Activated CD8-positive, alpha-beta memory T cell treated with anti-CD3 and anti-CD28 coated beads, Interleukin-2, amount 50 U/mL, for 24 hours (primary cell): Measurements from ENCODE around the gene PHF21A.
"Not testable (repeated sequence)": the region's sequence is repeated elsewhere in the genome, so short reads cannot be mapped to it uniquely, and the experiment has no call there.

Experiments
- DNase-seq: peaks from one replicate; pipeline ENCODE4 v3.0.0-alpha.2; 2020; ENCODE audit errors: extremely low read depth

The PHF21A gene

DNA sequence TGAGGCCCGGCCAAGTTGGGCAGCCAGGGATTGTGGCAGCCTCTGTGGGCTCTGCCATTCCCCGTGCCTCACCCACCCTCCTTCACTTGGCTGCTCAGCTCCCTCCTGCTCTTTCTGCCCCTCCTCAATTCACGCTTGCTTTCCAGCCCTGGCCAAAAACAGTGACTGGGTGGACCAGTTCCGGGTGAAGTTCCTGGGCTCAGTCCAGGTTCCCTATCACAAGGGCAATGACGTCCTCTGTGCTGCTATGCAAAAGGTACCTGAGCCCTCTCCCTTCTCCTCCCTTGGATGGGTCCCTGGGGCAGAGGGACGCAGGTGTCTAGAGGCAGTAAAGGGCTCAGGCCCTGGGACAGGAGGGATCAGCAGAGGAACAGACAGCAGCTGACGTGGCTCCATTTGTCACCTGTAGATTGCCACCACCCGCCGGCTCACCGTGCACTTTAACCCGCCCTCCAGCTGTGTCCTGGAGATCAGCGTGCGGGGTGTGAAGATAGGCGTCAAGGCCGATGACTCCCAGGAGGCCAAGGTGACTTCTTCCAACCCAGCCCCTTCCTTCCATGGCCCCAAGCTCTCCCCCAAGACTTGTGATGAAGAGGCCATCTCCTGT, 216.8 kb downstream of the PHF21A start:
- DNase-seq = no peak

DNA sequence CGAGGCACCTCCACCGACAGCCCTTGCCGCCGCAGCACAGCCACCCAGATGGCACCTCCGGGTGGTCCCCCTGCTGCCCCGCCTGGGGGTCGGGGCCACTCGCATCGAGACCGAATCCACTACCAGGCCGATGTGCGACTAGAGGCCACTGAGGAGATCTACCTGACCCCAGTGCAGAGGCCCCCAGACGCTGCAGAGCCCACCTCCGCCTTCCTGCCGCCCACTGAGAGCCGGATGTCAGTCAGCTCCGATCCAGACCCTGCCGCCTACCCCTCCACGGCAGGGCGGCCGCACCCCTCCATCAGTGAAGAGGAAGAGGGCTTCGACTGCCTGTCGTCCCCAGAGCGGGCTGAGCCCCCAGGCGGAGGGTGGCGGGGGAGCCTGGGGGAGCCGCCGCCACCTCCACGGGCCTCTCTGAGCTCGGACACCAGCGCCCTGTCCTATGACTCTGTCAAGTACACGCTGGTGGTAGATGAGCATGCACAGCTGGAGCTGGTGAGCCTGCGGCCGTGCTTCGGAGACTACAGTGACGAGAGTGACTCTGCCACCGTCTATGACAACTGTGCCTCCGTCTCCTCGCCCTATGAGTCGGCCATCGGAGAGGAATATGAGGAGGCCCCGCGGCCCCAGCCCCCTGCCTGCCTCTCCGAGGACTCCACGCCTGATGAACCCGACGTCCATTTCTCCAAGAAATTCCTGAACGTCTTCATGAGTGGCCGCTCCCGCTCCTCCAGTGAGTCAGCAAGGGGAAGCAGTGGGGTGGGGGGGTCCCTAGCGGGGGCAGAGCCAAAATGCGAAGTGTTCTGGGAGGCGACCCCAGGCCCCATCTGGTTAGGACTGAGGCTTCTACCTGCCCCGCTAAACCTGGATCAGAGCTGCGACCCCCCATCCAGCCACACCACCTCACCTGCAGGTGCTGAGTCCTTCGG, 218.5 kb downstream of the PHF21A start:
- DNase-seq = no peak

DNA sequence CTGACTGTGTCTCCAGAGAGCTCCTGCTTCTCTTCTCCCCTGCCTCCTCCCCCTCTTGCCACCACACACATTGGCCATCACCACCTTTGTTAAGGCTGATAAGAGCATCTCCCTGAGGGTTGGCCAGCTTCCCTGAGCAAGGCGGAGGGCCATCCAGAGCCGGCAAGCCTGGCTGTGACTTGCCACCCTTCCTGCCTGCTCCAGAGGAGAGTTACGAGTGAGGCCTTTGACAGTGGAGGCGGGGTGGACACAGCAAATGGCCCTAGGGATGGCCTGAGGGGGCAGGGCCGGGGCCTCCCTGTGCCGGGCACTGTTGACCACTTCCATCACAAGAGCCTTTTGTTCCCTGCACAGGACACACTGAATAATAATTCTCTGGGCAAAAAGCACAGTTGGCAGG, 219.6 kb downstream of the PHF21A start:
- DNase-seq = no peak

DNA sequence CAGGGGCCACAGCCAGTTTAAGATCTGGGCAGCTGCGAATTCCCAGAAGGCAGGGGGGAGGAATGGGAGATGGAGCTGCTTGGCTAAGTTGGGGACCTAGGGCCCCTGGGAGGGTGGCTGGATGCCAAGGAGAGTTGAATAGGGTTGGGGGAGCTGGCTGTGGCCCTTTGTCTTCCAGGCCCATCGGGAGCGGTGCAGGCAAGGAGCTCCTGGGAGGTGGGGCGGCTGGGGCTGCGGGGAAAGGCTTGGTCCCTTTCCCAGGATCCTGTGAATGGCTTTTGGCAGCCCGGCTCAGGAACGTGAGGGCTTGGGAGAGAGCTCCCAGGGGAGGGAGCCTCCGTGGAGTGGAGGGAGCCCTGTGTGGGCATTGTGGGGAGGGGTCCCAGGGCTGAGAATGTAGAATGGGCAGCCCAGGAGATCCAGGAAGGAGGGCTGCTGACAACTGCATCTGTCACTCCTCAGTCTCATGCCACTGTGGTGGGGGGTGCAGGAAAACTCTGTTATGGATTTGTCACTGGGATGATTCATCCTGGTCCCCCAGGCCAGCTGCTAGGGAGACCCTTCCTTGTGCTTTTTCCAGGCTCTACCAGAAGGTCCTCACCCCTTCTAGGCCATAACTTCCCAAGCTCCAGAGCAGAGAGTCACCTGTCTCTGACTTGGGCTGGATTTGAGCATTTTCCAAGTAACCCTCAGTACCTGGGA, 220.2 kb downstream of the PHF21A start:
- no peak for DNase-seq

DNA sequence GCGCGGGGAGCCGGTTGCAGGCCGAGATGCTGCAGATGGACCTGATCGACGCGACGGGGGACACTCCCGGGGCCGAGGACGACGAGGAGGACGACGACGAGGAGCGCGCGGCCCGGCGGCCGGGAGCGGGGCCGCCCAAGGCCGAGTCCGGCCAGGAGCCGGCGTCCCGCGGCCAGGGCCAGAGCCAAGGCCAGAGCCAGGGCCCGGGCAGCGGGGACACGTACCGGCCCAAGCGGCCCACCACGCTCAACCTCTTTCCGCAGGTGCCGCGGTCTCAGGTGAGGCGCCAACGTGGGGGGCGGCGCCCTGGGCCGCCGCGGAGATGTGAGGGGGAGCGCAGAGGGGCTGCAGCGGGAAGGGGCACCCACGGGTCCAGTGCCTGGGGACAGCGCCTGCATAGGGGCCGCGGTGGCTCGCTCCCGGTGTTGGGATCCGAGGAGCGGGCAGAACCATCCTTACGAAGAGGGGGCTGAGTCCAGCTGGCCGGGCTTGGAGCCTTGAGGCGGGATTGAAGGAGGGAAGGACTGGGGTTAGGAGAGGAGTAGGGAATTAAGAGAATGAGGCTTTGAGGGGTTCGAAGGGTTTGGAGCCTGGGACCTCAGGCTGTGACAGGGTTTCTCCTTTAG, 221.0 kb downstream of the PHF21A start:
- not testable (repeated sequence) for DNase-seq

DNA sequence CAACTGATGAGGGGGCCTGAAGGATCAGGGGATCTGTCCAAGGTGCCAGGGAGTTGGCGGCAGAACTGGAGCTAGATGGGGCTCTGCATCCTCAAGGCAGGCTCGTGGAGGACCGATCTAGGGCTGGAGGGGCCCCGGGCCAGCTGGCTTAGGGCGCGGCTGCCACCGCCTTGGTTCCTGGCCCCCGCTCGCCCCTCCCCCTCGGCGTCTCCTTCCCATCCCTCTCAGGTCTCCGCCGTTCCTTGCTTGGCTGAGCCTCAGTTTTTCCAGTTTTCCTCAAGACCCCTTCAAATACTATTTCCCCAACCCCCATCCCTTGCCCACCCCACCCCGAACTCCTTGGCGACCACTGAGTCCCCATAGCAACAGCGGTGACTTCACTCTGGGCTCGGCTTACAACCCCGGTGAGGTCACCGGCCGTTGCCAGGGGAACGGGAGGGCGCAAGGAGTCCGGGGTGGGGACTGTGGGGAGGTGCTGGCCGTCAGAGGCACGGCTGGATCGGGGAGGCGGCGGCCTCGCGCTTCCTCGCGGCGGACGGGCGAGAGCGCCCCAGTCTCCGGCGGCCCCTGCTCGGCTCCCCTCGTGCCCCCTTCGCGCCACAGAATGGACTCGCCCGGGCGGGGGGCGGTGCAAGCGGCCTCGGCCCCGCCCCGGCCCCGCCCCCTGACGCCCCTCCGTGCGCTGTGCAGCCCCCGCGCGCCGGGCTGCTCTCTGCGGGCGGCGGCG, 221.6 kb downstream of the PHF21A start:
- no peak for DNase-seq

DNA sequence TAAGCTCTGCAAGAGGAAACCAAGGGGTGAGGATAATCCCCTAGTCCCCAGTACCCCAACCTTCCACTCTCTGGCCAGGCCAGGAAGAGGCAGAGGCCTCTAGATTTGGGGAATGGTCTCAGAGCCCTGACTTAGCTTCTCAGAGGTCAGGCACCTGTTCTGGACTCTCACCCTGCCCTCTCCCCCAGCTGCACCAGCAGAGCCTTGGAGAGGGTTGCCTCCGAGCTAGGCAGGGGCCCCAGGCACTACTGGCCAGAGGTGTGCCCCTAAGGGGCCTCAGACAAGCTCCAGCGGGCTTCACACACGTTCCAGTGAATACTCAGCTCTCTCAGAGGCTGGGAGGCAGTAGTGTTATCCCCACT, 222.2 kb downstream of the PHF21A start:
- no peak for DNase-seq

DNA sequence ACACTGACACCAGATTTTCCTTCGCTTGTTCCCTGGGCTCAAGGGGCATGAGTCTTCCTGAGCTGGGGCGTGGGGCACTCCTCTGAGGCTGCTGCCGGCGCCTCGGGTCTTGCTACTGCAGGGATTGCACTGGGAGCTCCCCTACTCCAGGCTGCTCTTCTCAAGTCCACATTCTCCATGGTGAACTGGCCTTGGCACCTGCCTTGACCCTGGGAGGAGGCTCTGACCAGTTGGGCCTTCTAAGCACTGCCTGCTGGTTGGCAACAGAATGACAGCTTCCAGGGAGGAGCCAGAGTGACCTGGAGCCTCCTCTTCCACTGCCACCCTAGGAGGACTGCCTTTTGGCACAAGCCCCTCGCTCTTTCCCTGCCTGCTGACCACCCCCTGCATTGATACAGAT, 223.7 kb downstream of the PHF21A start:
- DNase-seq = no peak

DNA sequence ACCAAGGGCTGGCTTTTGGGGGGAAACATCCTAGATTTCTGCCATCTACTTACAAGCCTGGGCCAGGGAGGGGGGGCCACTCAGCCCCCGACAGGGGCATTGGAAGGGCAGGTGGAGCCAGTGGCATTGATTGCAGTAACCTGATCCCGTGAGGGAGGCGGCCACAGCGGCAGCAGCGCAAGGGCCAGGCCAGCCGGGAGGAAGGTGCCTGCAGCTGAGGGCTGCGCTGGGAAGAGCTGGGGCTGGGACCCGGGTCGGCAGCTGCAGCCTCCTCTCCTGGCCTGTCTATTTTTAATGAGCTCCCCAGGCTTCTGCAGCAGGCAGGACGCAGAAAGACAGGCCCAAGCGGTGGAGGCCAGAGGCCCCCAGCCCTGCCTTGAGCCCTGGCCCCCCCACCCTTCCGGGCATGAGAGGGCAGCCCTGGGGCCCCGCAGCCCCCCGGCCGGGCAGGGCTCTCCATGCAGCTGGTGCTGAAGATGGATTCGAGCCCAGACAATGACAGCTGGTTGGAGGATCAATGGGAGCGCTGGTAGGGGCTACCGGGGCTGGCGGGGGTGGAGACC, 224.8 kb downstream of the PHF21A start:
- no peak for DNase-seq

DNA sequence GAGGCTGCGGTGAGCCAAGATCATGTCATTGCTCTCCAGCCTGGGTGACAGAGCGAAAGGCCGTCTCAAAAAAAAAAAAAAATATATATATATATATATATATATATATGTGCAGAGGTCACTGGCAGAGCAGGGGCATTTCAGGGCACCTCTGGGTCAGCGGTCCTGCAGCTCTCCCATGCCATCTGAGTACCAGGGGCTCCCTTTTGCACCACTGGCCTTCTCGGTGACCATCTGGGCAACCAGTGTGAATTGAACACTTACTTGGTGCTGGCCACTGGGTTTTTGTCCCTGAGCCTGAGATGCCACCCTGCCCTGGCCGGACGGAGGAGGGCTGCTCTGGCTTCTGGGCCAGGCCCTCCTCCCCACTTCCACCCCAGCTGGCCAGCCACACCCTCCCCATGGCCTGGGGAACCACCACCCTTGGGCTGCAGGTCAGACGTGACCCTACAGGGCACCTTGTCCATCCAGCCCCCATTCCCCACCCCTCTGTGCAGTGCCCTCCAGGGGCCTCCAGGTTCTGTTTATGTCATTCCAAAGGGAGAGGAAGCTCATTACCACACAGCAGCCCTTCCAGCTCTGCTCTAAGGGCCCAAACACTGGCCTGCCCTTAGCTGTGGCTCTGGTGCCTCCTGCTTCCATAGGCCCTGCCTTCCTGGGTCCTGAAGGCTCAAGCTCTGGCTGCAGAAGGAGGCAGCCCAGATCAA, 225.5 kb downstream of the PHF21A start:
- DNase-seq = no peak

DNA sequence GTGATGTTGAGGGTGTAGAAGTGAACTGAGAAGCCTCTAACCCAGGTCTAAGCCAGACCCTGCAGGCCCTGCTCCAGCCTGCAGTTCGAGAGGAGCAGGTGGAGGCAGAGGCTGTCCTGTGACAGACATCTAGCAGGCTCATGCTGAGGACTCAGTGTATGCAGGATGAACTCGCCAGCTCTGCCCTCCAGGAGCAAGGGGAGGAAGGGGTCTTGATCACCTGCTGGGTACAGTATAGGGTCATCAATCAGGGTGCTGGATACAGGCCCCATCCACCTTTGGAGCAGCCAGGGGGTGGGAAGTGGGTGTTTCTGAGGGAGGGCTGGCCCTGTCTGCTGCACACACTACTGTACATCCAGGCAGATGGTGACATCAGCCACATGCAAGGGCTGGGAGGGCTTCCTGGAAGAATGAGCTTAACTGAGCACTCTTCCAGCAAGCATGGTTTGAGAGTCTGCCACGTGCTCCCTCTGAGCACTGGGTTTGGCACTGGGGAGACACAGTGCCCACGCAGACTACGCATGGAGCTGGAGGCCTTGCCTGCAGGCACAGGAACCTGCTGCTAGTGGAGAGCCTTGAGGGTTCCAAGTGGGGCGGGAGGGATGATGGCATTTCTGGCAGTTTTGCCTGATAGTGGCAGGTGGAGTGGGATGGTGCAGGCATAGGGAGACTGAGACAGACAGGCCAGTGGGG, 226.6 kb downstream of the PHF21A start:
- DNase-seq = no peak

DNA sequence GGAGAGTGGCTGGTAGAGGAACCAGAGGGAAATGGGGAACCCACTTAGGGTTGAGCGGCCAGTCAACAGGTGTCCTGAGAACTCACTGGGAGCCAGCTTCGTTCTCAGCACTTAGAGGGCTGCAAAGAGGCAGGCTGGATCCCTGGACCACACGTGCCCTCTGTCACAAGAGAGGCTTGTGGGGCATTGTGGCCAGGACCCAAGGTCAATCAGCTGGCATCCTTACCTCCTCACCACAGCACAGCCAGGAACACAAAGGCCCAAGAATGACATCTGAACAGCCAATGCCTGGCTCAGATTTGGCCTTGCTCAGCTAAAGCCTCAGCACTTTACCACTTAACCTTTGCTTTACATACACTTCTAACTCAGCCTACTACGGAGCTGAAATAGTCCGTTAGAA, 228.4 kb downstream of the PHF21A start:
- no peak for DNase-seq

DNA sequence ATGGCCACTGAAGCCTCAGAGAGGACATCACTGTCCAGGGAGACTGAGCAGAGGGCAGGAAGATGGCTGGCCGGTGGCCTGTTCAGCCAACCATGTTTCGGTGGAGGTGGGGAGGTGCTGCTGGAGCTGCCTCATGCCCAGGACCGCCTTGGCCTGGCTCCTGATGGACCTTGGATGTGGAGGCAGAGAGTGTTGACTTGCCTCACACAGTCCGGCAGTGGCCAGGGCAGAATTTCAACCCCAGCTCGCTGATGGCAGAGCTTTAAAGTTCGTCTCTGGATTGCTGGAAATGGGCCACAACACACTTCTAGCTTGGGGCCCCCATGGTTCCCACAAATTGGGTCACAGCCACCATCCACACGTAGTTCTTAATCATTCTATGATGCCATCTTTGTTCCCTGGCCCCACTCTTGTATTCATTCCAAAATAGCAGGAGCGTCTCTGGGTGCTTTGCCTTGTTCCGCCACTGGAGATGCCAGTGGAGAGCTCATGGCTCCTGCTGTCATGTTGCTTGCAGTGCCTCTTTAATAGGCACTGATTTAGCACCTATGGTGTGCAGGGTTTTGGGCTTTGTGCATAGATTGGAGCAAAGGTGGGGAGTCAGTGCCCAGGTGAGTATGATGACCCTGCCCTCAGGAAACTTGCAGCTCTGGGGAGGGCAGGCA, 230.2 kb downstream of the PHF21A start:
- no peak for DNase-seq

DNA sequence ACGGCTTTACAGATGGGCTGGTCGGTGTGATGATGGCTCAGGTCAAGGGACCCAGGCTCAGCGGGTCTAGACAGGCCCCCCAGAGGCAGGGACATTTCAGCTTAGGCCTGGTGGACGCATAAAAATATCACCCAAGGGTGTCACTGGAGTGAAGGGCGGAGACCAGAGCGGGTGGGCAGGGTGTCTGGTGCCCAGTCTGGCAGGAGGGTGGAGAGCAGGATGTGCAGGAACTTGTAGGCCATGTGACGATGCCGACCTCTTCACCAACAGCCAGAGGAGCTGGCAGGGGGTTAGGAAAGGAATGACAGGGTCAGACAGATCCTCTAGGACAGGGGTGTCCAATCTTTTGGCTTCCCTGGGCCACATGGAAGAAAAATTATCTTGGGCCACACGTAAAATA, 231.3 kb downstream of the PHF21A start:
- DNase-seq = no peak

DNA sequence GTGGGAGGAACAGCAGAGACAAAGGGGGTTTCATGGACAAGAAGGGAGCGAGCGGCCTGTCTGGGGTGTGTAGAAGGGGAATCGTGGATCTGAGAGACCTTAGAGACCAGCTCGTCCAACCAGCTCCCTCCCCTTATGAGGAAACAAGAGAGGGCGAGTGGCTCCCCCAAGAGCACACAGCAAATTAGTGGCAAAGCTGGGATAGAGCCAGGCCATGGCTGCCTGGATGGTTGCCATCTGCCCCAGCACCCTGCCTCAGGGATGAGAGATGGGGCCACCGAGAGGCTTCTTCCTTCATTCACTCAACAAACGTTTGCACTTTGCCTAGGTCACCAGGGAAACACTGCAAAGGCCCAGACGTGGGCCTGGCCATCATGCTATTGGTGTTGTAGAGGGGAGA, 231.7 kb downstream of the PHF21A start:
- no peak for DNase-seq

DNA sequence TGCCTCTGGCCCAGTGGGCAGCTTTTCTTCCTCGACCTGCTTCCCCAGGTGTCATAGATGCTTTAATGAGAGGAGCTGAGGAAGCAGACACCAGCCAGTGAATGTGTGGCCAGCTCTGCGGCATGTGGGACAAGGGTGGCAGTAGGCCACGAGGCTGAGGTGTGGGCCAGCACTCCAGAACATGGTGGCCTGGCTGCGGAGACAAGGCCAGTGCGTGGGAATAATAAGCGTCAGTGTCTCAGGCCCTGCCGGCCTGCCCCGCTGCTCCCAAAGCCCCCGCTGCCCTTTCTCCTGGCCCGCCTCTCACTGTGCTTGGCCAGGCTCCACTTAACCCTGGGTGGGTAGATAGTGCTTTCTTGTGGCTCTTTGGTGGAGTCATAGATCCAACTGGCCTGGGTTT, 233.7 kb downstream of the PHF21A start:
- DNase-seq = no peak

DNA sequence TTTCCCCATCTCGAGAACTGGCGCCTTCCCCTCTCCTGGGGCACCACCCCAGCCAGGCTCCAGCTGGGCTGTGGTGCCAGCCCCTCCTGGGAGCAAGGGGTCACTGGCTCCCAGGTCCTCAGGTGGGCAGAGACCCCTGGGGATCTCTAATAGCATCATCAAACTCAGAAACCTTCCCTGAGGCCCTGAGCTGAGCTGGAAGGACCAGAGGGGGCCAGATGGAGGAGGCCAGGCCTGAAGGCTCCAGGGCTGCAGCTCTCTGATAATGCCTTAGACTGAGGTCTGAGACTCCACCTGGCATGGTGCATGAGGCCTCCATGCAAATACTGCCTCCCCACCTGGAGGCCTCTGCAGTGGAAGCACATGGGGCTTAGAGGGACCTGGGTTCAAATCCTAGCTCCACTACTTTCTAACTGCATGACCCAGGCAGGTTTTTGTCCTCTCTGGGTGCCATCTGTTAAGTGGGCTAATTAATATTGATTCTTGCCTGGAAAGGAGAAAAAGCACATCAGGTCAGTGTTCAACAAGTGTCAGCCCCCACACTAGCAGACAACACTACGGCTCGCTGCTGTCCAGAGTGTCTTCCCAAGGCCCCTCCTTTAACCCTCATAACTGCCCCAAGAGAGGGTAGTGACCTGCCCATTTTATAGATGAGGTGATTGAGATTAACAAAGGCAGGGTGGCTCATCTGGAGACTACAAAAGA, 234.3 kb downstream of the PHF21A start:
- no peak for DNase-seq

DNA sequence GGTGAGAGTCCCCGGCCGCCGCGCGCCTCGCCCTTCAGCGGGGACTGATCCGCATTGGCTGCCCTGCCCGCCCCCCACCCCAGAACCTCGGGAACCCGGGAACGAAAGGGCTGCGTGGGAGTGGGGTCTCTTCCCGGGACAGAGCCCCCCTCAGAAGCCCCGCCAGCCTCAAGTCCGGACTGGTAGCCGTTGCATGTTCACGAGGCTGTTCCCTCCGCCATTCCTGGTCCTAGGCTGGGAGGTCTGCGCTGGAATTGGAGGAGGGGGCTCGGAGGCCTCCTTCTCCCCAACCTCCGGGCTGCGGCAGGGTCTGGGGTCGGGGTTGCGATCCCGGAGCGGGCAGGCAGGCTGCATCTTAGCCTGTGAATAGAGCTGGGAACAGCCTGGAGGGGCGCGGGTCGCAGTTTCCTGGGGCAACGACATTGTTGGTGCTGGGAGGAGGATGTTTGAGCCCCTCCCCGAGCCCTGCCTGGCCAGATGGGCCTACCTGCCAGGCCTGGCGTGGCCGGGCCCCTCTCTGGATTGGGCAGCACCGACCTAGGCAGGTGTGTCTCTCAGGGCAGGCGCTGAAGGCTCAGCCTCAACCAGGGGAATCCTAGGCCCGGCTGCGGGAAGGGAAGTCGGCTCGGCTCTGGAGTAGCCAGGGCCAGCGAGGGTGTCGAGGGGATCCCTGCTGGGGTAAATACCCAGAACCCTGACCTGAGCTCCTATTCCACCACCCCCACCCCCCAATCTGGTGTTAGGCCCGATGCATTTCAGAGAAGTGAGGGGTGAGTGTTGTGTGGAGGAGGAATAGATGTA, 235.1 kb downstream of the PHF21A start:
- no peak for DNase-seq
